H9 (cell line): Measurements from ENCODE around the gene BTBD17. TPM values are rescaled to one million over a fixed set of nuclear protein-coding genes. Genes with fewer than 3 reads are reported as not detected.

Source experiments
- DNase-seq: peaks from one replicate; pipeline ENCODE4 v3.0.0-alpha.2; 2017
- H2AFZ ChIP-seq: one replicate; pipeline ENCODE4 v1.6.1; 2013; ENCODE audit warnings: mild to moderate bottlenecking, low read length, control low read depth, moderate library complexity
- H2AK5ac ChIP-seq: 2 replicates; pipeline ENCODE4 v1.6.1; 2013; ENCODE audit warnings: low read length, control low read depth, mixed read lengths; ENCODE audit not compliant: insufficient read length
- H2BK120ac ChIP-seq: one replicate; pipeline ENCODE4 v1.6.1; 2013; ENCODE audit warnings: low read depth, mild to moderate bottlenecking, low read length, control low read depth, inconsistent platforms; ENCODE audit not compliant: poor library complexity, severe bottlenecking
- H2BK12ac ChIP-seq: 2 replicates; pipeline ENCODE4 v1.6.1; 2013; ENCODE audit warnings: low read length, control low read depth, mixed read lengths, low read depth; ENCODE audit not compliant: insufficient read length
- H2BK15ac ChIP-seq: 2 replicates; pipeline ENCODE4 v1.6.1; 2013; ENCODE audit warnings: low read depth, low read length, control low read depth
- H2BK20ac ChIP-seq: one replicate; pipeline ENCODE4 v1.6.1; 2013; ENCODE audit warnings: low read depth, mild to moderate bottlenecking, low read length, control low read depth, inconsistent platforms; ENCODE audit not compliant: poor library complexity, severe bottlenecking
- H2BK5ac ChIP-seq: 2 replicates; pipeline ENCODE4 v1.6.1; 2013; ENCODE audit warnings: low read length, control low read depth, mixed read lengths; ENCODE audit not compliant: insufficient read length
- H3K14ac ChIP-seq: 2 replicates; pipeline ENCODE4 v1.6.1; 2013; ENCODE audit warnings: low read length, control low read depth; ENCODE audit not compliant: insufficient read depth
- H3K18ac ChIP-seq: 2 replicates; pipeline ENCODE4 v1.6.1; 2013; ENCODE audit warnings: low read depth, mild to moderate bottlenecking, mixed read lengths, low read length, control low read depth; ENCODE audit not compliant: insufficient read length
- H3K23ac ChIP-seq: 2 replicates; pipeline ENCODE4 v1.6.1; 2013; ENCODE audit warnings: low read length, control low read depth, mixed read lengths, low read depth; ENCODE audit not compliant: insufficient read length
- H3K23me2 ChIP-seq: 2 replicates; pipeline ENCODE4 v1.6.1; 2013; ENCODE audit warnings: low read depth, mild to moderate bottlenecking, mixed read lengths, low read length, control low read depth; ENCODE audit not compliant: insufficient read length, poor library complexity, severe bottlenecking
- H3K27ac ChIP-seq: 2 replicates; pipeline ENCODE4 v1.5.1; 2013; ENCODE audit warnings: low read length, control low read depth, mixed read lengths, low read depth; ENCODE audit not compliant: insufficient read length
- H3K27me3 ChIP-seq: 2 replicates; pipeline ENCODE4 v1.6.1; 2013; ENCODE audit warnings: low read length, control low read depth, inconsistent platforms; ENCODE audit not compliant: insufficient read depth
- H3K4ac ChIP-seq: 2 replicates; pipeline ENCODE4 v1.6.1; 2013; ENCODE audit warnings: low read depth, mild to moderate bottlenecking, control low read depth, inconsistent platforms, low read length, moderate library complexity
- H3K4me1 ChIP-seq: 2 replicates; pipeline ENCODE4 v1.6.1; 2013; ENCODE audit warnings: low read length, control low read depth, inconsistent platforms; ENCODE audit not compliant: insufficient read depth
- H3K4me2 ChIP-seq: 2 replicates; pipeline ENCODE4 v1.6.1; 2013; ENCODE audit warnings: low read length, control low read depth, mixed read lengths; ENCODE audit not compliant: insufficient read length, insufficient read depth
- H3K56ac ChIP-seq: 2 replicates; pipeline ENCODE4 v1.6.1; 2013; ENCODE audit warnings: low read depth, mild to moderate bottlenecking, mixed read lengths, low read length, control low read depth; ENCODE audit not compliant: insufficient read length
- H3K79me1 ChIP-seq: 2 replicates; pipeline ENCODE4 v1.6.1; 2013; ENCODE audit warnings: low read depth, mild to moderate bottlenecking, moderate library complexity, low read length, control low read depth, inconsistent platforms; ENCODE audit not compliant: insufficient read depth, poor library complexity, severe bottlenecking
- H3K79me2 ChIP-seq: 2 replicates; pipeline ENCODE4 v1.6.1; 2013; ENCODE audit warnings: low read length, control low read depth, inconsistent platforms; ENCODE audit not compliant: insufficient read depth
- H3K9ac ChIP-seq: 2 replicates; pipeline ENCODE4 v1.6.1; 2013; ENCODE audit warnings: low read length, control low read depth, mixed read lengths; ENCODE audit not compliant: insufficient read length; ENCODE audit errors: extremely low read depth
- H3K9me3 ChIP-seq: one replicate; pipeline ENCODE4 v1.6.1; 2013; ENCODE audit warnings: low read depth, low read length, inconsistent platforms; ENCODE audit not compliant: control insufficient read depth
- H3T11ph ChIP-seq: one replicate; pipeline ENCODE4 v1.6.1; 2013; ENCODE audit warnings: mild to moderate bottlenecking, low read length, control low read depth, inconsistent platforms
- H4K20me1 ChIP-seq: one replicate; pipeline ENCODE4 v1.6.1; 2013; ENCODE audit not compliant: control insufficient read depth, insufficient read length, insufficient read depth
- H4K5ac ChIP-seq: 2 replicates; pipeline ENCODE4 v1.6.1; 2013; ENCODE audit warnings: low read depth, mild to moderate bottlenecking, mixed read lengths, low read length, control low read depth; ENCODE audit not compliant: insufficient read length
- H4K8ac ChIP-seq: replicated peaks from 2 replicates; pipeline ENCODE4 v1.6.1; 2013; ENCODE audit warnings: low read length, control low read depth, mixed read lengths, low read depth; ENCODE audit not compliant: insufficient read length
- H4K91ac ChIP-seq: 2 replicates; pipeline ENCODE4 v1.6.1; 2013; ENCODE audit warnings: low read depth, mild to moderate bottlenecking, moderate library complexity, mixed read lengths, low read length, control low read depth; ENCODE audit not compliant: insufficient read length
- H3K27ac Mint-ChIP-seq, 3 experiments: 2 replicates in 2 of 3; 3 replicates in 1 of 3; pipeline ENCODE4 v1.8.0; 2020 to 2021; ENCODE audit warnings: mixed read lengths in 3 of 3, mild to moderate bottlenecking in 1 of 3, moderate library complexity in 1 of 3
- H3K27me3 Mint-ChIP-seq: 2 replicates; pipeline ENCODE4 v1.8.0; 2021; ENCODE audit warnings: low read depth, mild to moderate bottlenecking, moderate library complexity, mixed read lengths
- H3K36me3 Mint-ChIP-seq, 3 experiments: 2 replicates in 2 of 3; 3 replicates in 1 of 3; pipeline ENCODE4 v1.8.0; 2020 to 2021; ENCODE audit warnings: low read depth in 3 of 3, mixed read lengths in 3 of 3; ENCODE audit not compliant: insufficient read depth in 1 of 3
- H3K4me1 Mint-ChIP-seq, 2 experiments: 2 replicates each; pipeline ENCODE4 v1.8.0; 2020; ENCODE audit warnings: mixed read lengths in 2 of 2
- H3K4me3 Mint-ChIP-seq, 2 experiments: 2 replicates in 1 of 2; 3 replicates in 1 of 2; pipeline ENCODE4 v1.8.0; 2020 to 2021; ENCODE audit warnings: mild to moderate bottlenecking in 2 of 2, mixed read lengths in 2 of 2, moderate library complexity in 1 of 2
- H3K9me3 Mint-ChIP-seq, 2 experiments: 2 replicates in 1 of 2; 3 replicates in 1 of 2; pipeline ENCODE4 v1.8.0; 2020; ENCODE audit warnings: mild to moderate bottlenecking in 2 of 2, mixed read lengths in 2 of 2, moderate library complexity in 1 of 2
- CTCF ChIP-seq: fragments of 200-600 bp; sonication (generic); conservative IDR thresholded peaks from 3 replicates; pipeline ENCODE4 v1.8.0; 2021; ENCODE audit warnings: antibody characterized with exemption, mild to moderate bottlenecking
- WGBS: extraction: QIAGEN DNeasy Blood & Tissue Kit; methylation state at CpG from one replicate; pipeline ENCODE4 v1.1.7; 2013; ENCODE audit warnings: missing lambda C conversion rate, low lambda C conversion rate, mixed read lengths; ENCODE audit not compliant: insufficient read length; ENCODE audit errors: extremely low coverage; 5-methylcytosine and 5-hydroxymethylcytosine counted together
- total RNA-seq: library from RNA; stranded (reverse); gene quantifications from 2 replicates; pipeline ENCODE4 v1.2.1, GENCODE V29; 2021

The BTBD17 gene
- total RNA-seq, 1 experiment from 2014 or later = 0.33 TPM

- no peak overlapping the region for H2BK120ac ChIP-seq
- H3K27ac Mint-ChIP-seq = peak overlapping the region in 1 of 3 experiments; percentile 56; a peak in 3 of 7 replicates
- H3K4me1 Mint-ChIP-seq = peaks cover 14 to 19% of the 10 kb centered on the region in 2 experiments
- no peaks in the 10 kb centered on the region for H3K9me3 Mint-ChIP-seq
- TF ChIP-seq CTCF = no peak
- no peak overlapping the region for H2AFZ ChIP-seq
- no peaks in the 10 kb centered on the region for H3K36me3 Mint-ChIP-seq
- no peaks in the 10 kb centered on the region for H3K9me3 ChIP-seq
- no peak overlapping the region for H4K91ac ChIP-seq
- H4K20me1 ChIP-seq = no peaks in the 10 kb centered on the region
- H3T11ph ChIP-seq = no peak overlapping the region
- no peaks in the 10 kb centered on the region for H3K79me1 ChIP-seq
- H2BK20ac ChIP-seq = no peak overlapping the region
- DNase-seq = peak; percentile 86
- no peak overlapping the region for H2BK5ac ChIP-seq
- no peak overlapping the region for H3K4ac ChIP-seq
- no peak overlapping the region for H3K4me3 Mint-ChIP-seq
- H3K27me3 ChIP-seq = no peaks in the 10 kb centered on the region
- no peak overlapping the region for H2BK12ac ChIP-seq
- no CpG with 5 or more reads among the region's 7 CpGs for WGBS
- peaks cover 10% of the 10 kb centered on the region for H3K27me3 Mint-ChIP-seq
- peak overlapping the region; percentile 44 for H3K14ac ChIP-seq
- no peak overlapping the region for H3K9ac ChIP-seq
- no peak overlapping the region for H2BK15ac ChIP-seq
- no peak overlapping the region for H2AK5ac ChIP-seq
- H3K56ac ChIP-seq = no peak overlapping the region
- peak overlapping the region; percentile 16 for H3K18ac ChIP-seq
- H3K4me1 ChIP-seq = peaks cover 5% of the 10 kb centered on the region; the same call in 1 of the 2 replicates
- peak overlapping the region; percentile 13 for H3K4me2 ChIP-seq
- no peaks in the 10 kb centered on the region for H3K23me2 ChIP-seq
- no peak overlapping the region for H3K27ac ChIP-seq
- H4K5ac ChIP-seq = no peak overlapping the region
- no peak overlapping the region for H4K8ac ChIP-seq
- no peak overlapping the region for H3K23ac ChIP-seq
- no peaks in the 10 kb centered on the region for H3K79me2 ChIP-seq
Measured at GRCh38 chr17:74404218-74404617, 42.5 kb upstream of the BTBD17 start.
